GF-D8 (cell line): ENCODE measurements around the gene C2orf80.
"Not testable (repeated sequence)": the region's sequence is repeated elsewhere in the genome, so short reads cannot be mapped to it uniquely, and the experiment has no call there.

Experiments
- DNase-seq: peaks from one replicate; lab custom pipeline; 2025; lab: John Stamatoyannopoulos, UW

C2orf80 gene

DNA sequence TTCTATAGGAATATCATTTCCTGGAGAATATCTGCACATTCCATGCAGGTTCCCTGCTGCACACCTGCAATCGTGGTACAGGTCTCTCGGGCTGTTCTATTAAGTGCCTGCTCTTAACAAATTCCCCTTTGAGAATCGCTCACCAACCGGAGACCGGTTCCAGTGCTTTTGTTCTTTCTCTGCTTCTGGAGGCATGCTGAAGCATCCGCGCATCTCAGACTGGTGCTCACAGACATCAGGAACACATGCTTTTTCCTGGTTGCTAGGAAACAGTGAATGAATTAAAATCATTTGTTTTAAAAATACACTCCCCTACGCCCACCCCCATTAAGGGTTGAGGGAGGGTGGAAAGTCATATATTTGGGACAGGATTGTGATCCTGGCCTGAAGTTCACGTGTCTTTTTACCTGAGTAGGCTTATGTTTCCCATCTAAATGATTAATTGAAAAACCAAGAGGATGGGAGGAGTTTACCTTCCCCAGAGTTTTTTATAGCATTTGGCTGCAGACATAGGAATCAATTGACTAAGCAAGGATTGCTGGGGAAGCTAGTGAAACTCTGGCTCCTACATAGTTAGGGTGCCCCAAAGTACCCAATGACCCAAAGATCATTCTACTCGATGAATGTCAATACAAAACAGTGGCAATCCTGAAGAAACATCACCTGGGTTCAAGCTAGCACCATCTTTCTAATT lies at the start of gene C2orf80:
Gene C2orf80 (minus strand): TSS at position 221 of the 694 bp plus-strand sequence. CDS start 3,044 bp downstream, outside the sequence.
- DNase-seq: no peak

DNA sequence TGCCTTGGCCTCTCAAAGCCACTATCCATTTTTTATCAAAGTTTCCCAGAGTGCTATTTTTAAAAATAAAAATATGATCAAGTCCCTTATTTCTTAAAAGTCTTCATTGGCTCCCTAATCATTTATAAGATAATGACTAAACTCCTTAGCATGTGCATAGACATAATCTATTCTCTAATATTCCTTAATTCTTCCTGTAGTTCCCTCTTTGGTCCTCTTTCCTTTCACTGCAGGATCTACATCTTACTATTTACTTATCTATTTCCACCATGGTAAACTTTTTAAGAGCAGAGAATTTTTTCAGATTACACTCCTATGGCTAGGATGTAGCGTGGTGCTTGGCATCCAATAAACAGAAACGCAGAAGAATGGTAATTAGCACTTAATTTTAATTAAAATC lies 46.0 kb upstream of the C2orf80 start:
- no peak for DNase-seq

DNA sequence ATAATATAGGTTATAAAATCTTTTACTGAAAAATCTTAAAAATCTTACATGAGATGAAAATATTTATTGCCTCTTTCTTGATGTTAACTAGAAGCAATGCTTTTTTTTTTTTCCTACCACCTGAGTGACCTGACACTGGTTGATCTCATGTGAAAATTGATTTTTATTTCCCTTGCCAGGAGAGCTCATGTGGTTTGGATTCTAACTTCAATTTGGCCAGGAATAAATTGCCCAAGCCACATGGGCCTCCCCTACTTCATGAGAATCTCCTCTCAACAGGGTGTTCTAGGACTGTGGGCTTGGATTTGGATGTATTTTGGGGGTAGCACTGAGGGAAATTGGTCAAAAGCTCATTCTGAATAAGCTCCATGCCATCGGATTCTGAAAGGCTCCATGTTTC lies 45.0 kb upstream of the C2orf80 start:
- DNase-seq: no peak

DNA sequence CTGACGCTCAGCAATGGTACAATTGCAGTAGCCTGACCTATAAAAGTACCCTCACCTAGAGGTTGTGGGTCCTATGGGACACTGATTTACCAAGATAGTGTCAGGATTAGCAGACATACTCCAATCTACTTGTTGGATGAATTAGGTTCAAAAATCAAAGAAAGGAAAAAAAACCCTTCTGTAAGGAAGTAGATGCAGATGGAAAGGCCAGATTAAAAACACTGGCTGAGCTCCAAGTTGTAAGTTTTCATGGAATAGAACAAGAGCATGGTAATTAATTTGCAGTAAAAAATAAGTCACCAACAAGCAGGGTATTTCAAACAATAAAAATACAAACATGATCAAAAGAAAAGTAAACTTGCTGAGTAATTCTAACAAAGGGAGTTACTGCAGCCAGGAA lies 38.6 kb upstream of the C2orf80 start:
- DNase-seq: no peak

DNA sequence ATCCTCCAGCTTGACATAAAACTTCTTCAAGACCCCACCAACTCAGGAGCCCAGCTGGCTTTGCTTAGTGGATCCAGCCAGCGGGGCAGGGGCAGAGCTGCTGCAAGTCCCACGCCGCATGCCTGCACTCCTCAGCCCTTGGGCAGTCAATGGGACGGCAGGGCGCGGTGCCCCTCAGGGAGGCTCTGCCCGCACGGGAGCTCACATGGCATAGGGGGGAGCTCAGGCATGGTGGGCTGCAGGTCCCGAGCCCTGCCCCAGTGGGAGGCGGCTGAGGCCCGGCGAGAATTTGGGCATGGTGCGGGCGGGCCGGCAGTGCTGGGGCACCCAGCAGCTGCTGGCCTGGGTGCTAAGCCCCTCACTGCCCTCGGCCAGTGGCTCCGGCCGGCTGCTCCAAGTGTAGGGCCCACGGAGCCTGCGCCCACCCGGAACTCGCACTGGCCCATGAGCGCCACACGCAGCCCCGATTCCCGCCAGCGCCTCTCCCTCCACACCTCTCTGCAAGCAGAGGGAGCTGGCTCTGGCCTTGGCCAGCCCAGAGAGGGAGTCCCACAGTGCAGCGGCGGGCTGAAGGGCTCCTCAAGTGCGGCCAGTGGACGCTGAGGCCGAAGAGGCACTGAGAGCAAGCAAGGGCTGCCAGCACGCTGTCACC lies 37.9 kb upstream of the C2orf80 start:
- no peak for DNase-seq

DNA sequence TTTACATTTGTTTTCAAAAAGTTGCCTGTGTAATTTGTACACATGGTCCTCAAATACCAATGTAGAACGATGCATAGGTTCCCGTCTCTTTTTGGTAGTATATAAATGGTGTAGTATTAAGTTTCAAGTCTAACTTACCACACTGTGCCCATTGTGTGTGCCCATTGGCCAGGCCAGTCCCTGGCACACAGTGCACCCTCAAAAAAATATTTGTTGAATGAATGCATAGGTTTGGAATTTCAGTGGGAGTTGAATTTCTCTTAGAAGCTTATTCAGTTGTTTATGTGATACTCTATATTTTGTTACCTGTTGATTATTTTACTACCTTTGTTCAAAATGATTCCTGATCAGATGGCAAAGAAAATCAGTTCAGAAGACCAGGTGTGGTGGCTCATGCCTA lies 35.0 kb upstream of the C2orf80 start:
- no peak for DNase-seq

DNA sequence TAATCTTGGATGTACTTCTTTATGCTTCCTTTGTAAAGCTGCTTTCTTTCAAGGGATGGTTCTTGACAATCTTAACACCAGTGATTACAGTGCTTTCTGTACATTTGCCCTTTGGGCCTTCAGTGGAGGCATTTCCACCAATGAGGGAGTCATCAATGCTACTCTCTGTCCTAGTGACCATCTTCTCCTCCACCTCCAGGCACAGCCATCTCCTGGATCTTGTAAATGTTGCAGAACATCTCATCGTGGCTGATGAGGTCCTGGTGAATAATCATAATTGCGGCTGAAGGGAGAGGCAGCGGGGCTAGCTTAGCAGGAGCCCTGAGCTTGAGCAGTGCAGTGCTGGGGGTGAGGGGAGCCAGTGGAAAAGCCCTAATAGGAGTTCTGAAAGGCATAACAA lies 32.5 kb upstream of the C2orf80 start:
- no peak for DNase-seq

DNA sequence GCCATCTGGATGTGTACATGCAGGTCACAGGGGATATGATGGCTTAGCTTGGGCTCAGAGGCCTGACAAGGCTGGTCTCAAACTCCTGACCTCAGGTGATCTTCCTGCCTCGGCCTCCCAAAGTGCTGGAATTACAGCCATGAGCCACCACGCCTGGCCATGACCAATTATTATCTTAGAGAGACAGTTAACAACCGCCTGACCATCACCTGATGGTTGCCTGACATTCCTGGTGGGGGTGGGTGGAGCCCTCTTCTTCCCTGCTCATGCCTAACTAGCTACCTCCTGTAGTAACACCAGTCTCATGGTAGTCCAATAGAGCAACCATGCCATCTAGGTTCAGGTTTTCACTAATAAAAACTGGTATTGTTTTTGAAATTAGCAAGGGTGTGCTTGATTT lies 32.0 kb upstream of the C2orf80 start:
- DNase-seq: not testable (repeated sequence)

DNA sequence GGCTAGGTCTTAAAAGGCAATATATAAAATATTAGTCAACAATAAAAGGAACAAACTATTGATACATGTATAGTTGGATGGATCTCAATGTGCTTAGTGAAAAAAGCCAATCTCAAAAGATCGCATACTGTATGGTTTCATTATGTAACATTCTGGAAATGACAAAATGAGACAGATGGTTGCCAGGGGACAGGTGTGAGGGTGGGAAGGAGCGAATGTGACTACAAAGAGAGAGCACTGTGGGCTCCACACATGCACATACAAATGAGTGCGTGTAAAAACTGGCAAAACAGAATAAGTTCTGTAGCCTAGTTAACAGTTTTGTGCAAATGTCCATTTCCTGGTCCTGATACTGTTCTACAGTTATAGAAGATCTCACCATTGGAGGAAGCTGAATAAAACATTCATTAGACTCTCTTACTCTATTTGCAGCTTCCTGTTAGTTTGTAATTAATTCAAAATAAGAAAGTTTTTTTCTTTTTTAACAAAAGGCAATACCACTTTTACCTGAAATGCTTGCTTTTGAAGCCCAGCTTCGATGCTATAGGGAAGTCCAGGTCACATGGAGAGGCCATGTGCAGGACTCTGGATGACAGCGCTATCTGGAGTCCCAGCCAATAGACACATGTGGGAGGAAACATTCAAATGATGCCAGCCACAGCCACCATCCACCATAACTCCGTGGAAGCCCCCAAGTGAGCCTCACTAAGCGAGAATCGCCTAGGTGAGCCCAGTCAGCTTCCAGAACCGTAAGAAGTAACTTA lies 21.0 kb upstream of the C2orf80 start:
- no peak for DNase-seq

DNA sequence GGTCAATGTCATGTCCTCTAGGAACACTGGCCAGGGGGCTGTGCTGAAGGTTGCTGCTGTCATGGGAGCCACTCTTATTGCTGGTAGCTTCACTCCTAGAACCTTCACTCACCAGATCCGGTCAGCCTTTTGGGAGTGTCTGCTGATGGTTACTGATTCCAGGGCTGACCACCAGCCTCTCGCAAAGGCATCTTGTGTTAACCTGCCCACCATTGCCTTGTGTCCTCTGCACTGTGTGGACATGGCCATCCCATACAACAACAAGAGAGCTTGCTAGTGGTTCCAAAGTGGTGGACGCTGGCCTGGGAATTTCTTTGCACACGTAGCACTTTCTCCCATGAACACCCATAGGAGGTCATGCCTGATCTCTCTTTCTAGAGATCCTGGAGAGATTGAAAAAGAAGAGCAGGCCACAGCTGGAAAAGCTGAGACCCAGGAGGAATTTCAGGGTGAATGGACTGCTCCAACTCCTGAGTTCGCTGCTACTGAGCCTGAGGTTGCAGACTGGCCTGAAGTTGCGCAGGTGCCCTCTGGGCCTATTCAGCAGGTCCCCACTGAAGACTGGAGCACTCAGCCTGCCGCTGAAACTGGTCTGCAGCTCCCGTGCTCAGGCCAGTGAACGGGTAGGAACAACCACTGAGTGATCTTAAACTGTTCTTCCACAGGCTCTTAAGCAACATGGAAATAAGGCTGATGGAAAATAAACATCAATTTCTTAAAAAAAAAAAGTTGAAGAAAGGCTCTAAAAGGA lies 18.7 kb upstream of the C2orf80 start:
- no peak for DNase-seq

DNA sequence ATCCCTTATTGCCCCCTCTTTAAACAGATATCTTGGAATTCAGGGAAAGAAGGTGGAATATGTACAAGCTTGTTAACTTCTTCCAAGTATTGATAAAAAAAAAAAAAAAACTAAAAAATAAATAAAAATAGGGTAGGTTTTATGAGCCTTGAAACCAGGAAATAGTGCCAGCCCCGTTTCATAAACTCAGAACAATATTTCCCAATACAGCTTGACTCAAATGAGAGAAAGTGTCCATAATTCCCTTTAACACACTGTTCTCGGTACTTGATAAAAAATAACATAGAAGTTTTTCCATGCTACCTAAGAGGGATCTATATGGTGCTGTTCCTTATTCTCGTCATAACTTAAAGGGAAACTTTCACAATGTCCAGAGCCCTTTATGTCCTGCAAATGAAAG lies 17.9 kb upstream of the C2orf80 start:
- no peak for DNase-seq

DNA sequence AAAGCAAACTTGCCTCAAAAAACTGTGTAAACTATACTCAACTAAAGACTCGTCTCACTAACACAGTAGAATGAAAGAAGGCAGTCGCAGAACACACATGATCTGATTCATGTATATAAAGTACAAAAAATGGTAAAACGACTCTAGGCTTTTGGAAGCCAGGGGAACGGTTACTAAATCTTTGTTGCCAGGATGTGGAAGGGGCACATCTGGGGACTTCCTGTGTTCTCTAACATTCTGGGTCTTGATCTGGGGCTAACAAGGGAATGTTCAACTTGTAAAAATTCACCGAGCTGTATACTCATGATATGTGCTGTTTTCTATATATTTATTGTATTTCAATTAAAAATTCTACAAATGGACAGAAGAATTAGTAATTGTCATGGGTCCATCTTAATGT lies 14.3 kb upstream of the C2orf80 start:
- DNase-seq: no peak

DNA sequence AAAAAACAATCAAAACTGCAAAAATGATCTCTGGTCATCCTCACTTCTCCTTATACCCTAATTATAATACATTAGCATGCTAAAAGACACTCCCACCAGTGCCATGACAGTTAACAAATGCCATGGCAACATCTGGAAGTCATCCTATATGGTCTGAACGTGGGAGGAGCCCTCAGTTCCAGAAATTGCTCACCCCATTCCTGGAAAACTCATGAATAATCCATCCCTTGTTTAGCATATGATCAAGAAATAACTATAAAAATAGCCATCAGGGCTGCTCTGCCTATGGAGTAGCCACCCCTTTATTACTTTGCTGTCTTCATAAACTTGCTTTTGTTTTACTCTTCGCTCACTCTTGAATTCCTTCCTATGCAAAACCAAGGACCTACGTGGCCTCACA lies 5.7 kb upstream of the C2orf80 start:
- DNase-seq: no peak

DNA sequence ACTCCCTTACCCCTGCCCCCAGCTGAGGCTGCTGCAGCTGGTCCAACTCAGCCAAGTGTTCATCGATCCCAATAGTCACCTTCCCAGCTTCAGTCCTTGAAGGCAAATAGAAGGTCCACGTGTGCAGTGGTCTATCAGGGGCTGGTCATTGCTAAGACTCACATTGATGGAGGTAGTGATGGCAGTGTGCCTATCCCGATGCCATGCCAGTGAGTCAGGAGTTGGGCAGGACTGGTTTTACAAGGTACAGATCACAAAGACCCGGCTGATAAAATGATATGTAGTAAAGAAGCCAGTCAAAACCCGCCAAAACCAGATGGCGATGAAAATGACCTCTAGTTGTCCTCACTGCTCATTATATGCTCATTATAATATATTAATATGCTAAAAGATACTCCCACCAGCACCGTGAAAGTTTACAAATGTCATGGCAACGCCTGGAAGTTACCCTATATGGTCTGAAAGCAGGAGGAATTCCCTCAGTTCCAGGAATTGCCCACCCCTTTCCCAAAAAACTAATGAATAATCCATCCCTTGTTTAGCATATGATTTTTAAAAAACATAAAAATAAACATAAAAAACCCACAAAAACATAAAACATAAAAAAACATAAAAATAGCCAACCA lies 2.9 kb upstream of the C2orf80 start:
- no peak for DNase-seq

DNA sequence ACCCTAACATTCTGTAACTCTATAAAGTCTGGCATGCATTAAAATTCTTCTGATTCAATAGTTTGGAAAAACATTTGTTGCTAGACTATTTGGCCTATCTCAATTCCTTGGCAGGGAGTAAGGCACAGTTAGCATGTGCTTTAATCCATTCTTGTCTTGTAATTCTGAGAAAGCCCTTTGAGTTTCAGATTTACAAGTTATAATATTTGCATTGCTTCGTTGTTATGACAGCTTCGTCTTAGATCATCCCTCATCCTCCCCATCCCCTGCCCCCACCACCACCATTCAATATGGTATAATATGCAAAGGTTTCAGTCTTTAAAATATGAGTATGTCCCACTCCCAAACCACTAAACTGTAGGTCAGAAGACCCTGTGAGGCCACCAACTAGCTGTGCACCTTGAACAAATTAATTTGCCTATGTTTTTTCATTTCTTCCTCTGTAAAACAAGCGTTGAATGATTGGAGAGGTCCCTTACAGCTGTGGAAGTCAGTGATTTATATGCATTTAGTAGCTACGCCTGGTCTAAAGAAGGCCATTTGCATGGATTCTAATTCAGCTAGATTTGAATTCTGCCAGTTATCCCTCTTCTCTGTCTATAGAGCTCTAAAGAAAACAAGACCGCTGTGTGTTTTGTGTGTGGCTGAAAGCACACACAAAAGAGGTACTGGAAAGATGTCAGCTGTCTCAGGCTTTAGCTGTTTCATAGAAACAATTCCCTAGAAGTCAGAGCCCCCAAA lies 591 bp downstream of the C2orf80 start:
- DNase-seq: no peak

DNA sequence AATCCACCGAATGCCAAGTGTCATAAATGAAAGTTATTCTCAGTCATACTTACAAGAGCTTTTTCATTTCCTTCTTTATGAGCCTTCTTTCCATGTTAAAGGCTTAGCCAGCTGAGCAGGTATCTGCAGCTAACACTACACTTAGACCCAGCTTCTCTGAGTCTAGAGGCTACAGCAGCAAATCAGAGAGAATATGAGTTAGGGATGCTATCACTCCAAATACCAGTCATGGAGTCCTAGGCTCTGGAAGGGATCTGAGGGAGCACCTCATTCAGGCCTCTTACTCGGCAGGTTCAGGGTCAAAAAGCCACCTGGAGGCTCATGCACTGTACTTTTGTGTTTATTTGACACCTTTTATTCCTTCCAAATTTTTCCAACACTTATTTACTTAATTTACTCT lies 2.9 kb downstream of the C2orf80 start:
- no peak for DNase-seq

DNA sequence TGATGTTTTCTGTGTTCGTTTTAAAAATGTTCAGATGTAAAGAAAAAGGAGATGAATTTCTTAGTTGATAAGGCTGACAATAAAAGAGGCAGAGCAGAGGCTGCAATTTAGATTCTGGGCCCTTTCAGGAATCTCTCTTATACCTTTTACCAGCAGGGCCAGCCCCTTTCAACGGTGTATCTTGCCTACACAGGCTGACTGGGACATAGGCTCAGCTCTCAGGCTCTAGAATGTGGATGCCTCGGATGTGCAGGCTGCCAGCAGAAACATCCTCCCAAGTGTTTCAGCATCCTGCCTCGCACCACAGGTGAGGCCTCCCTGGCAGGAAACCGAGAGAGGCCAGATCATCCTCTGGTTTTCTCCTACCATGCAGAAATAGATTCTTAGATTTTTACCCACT lies 3.4 kb downstream of the C2orf80 start:
- DNase-seq: no peak

DNA sequence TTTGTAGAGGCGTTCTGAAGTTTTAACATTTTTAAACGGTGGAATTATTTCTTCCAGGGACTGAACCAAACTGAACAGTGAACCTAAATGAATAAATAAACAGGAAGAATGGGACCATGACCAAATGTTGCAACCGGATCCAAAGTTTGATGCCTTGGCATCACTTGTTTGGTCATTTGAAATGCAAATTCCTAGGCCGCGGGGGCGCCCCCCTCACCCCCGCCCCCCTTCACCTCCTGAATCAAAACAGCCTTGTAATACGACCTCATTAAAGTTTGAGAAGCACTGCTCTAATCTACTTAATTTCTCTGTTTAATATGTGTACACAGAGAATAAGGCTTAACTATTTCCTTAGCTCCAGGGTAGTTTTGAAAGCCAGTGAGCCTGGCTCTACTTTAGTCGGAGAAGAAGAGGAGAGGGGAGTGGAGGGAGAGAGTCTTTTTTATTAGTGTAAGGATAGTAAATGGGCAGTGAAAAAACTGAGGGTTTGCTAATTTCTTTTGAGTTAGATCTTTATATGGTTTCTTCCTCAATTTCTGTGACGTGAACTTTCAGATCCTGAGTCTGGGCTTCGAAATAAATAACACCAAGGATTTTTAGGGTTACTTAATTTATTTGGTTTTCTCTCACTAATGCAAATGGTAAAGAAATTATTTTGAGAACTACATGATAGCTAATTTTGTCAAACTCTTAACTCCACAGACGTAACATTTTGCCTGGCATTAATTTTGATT lies 5.7 kb downstream of the C2orf80 start:
- no peak for DNase-seq

DNA sequence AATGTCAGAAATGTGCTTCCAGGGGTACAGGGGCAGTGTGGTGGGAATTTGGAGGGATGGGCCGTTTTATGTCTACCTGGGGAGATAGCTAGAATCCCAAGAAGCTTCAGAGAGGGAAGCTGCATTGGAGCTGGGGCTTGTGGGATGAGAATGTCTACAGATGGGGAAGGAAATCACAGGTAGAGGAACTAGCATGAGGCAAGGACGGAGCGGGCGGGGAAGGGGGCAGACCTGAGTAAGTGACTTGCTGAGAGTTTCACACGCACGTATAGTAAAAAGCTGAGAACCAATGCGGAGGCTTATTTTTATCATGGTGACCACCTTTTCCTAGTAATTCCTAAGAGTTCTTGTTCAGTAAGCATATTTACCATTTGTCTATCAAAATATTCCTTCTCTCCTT lies 6.3 kb downstream of the C2orf80 start:
- no peak for DNase-seq

DNA sequence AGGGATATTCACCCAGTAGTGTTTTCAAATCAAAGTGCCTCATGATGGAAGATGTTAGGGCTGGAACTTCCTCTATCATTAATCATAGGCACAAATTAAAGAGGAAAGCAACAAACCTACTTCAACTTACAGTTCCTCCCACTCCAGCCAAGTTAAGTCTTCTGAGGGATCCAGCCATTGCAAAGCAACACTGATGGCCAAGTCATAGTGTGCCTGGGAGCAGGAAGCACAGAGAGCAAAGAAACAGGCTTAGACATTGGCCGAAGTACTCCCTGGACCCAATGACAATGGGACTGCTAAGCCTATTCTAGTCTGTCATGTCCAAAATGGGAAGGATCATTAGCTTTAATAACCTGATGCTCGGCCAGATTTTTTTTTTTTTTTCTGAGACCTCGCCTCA lies 7.0 kb downstream of the C2orf80 start:
- DNase-seq: no peak
